Measurements from ENCODE around the gene SLCO3A1.

The SLCO3A1 gene

DNA sequence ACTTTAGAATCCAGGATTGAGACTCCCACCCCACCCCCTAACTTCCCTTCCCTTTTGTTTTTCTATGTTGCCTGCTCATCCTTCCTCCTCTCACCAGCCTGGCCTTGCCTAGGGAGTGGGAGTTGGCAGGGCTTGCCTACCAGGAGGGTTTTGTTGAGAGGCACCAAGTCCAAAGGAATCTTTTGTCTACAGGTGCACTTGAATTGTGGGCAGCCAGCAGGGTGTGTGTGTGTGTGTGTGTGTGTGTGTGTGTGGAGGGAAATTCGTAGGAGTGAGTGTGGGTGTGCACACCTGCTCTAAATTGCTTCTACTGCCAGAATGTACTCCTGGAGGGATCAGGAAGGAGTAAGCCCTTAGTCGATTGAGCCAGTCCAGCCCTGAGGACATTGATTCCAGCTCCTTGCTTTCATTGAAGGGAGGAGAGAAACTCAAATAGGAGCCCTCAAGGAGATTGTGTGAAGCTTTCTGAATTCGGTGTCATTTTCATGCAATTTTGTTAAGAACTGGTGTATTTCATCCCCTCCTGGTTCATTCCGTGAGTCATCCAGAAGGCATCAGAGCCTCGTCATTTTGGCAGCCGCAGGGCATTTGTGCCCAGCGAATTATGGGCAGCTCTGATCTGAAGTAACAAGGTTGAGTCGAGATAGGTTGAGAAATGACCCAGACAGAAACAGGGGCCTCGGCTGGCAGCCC, 112.1 kb downstream of the SLCO3A1 start:
- H2BK5ac ChIP-seq (ENCODE audit: low read depth, low read length, poor library complexity): no peak overlapping the region
- no peaks in the 10 kb centered on the region for H3K4me1 ChIP-seq (ENCODE audit: control insufficient read depth in 1 of 2, insufficient read depth in 2 of 2, low read length in 2 of 2)
- no peak overlapping the region for H3K23ac ChIP-seq (ENCODE audit: low read length)
- no CpG with 5 or more reads among the region's 9 CpGs for WGBS (ENCODE audit: extremely low coverage, insufficient coverage, insufficient read length)
- H2AK5ac ChIP-seq (ENCODE audit: low read length): no peak overlapping the region
- no peak overlapping the region for H3K14ac ChIP-seq (ENCODE audit: low read length)
- no peak overlapping the region for H4K12ac ChIP-seq (ENCODE audit: low read depth, low read length)
- no peak overlapping the region for H2AFZ ChIP-seq (ENCODE audit: insufficient read depth, low read length, poor library complexity)
- no peak overlapping the region for H3K18ac ChIP-seq (ENCODE audit: low read length)
- peaks cover 3% of the 10 kb centered on the region for H3K9me3 ChIP-seq (ENCODE audit: insufficient read depth, low read depth, low read length)
- no peaks in the 10 kb centered on the region for H3K27me3 ChIP-seq (ENCODE audit: insufficient read depth, low read length)
- no peak overlapping the region for H4K91ac ChIP-seq (ENCODE audit: low read depth, low read length)
- no peak overlapping the region for H4K8ac ChIP-seq (ENCODE audit: low read depth, low read length)
- no peak overlapping the region for H3K27ac ChIP-seq (ENCODE audit: low read depth, low read length)
- DNase-seq: peak; percentile 29 to 40
- H2BK120ac ChIP-seq (ENCODE audit: insufficient read depth, low read length, poor library complexity): no peak overlapping the region
- no peak overlapping the region for H3K9ac ChIP-seq (ENCODE audit: low read length)
- no peak overlapping the region for H2BK12ac ChIP-seq (ENCODE audit: low read length)
- H3K4me3 ChIP-seq (ENCODE audit: low read depth, low read length): no peak overlapping the region
- no peaks in the 10 kb centered on the region for H3K79me1 ChIP-seq (ENCODE audit: low read length)
- H3K4me2 ChIP-seq (ENCODE audit: low read length): no peak overlapping the region
- H3K4ac ChIP-seq (ENCODE audit: low read depth, low read length): no peak overlapping the region
- H3K36me3 ChIP-seq (ENCODE audit: control insufficient read depth in 1 of 2, insufficient read depth in 2 of 2, low read length in 2 of 2): no peaks in the 10 kb centered on the region
- no peaks in the 10 kb centered on the region for H3K79me2 ChIP-seq (ENCODE audit: control insufficient read depth, insufficient read depth, low read length, poor library complexity)

DNA sequence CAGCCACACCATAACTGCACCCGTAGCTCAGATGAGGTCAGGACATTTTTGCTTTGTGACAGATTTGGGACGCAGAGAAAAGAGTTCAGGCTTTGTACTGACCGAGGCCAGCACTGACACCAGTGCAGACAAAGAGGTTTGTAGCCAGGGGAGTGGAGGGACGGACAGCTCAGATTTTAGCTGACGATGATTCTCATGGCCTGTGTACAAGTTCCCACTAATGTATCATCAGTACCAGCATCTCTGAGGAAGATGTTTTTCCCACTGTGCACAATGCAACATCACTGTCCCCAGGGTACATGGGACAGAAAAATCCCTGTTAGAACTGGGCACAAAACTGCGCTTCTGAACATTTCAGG, 112.7 kb downstream of the SLCO3A1 start:
- no peak overlapping the region for H3K4ac ChIP-seq (ENCODE audit: low read depth, low read length)
- H3K27me3 ChIP-seq (ENCODE audit: insufficient read depth, low read length): no peaks in the 10 kb centered on the region
- no peak overlapping the region for H3K14ac ChIP-seq (ENCODE audit: low read length)
- no peak overlapping the region for H3K9ac ChIP-seq (ENCODE audit: low read length)
- H2AFZ ChIP-seq (ENCODE audit: insufficient read depth, low read length, poor library complexity): no peak overlapping the region
- H4K91ac ChIP-seq (ENCODE audit: low read depth, low read length): no peak overlapping the region
- WGBS (ENCODE audit: extremely low coverage, insufficient coverage, insufficient read length): no CpG with 5 or more reads among the region's 6 CpGs
- no peaks in the 10 kb centered on the region for H3K79me1 ChIP-seq (ENCODE audit: low read length)
- no peaks in the 10 kb centered on the region for H3K4me1 ChIP-seq (ENCODE audit: control insufficient read depth in 1 of 2, insufficient read depth in 2 of 2, low read length in 2 of 2)
- H3K36me3 ChIP-seq (ENCODE audit: control insufficient read depth in 1 of 2, insufficient read depth in 2 of 2, low read length in 2 of 2): no peaks in the 10 kb centered on the region
- H3K18ac ChIP-seq (ENCODE audit: low read length): no peak overlapping the region
- H3K23ac ChIP-seq (ENCODE audit: low read length): no peak overlapping the region
- H3K4me2 ChIP-seq (ENCODE audit: low read length): no peak overlapping the region
- H3K4me3 ChIP-seq (ENCODE audit: low read depth, low read length): no peak overlapping the region
- no peak overlapping the region for H2BK12ac ChIP-seq (ENCODE audit: low read length)
- H3K79me2 ChIP-seq (ENCODE audit: control insufficient read depth, insufficient read depth, low read length, poor library complexity): no peaks in the 10 kb centered on the region
- H3K9me3 ChIP-seq (ENCODE audit: insufficient read depth, low read depth, low read length): peaks cover 3% of the 10 kb centered on the region
- no peak overlapping the region for H2BK5ac ChIP-seq (ENCODE audit: low read depth, low read length, poor library complexity)
- no peak overlapping the region for H4K8ac ChIP-seq (ENCODE audit: low read depth, low read length)
- no peak overlapping the region for H2BK120ac ChIP-seq (ENCODE audit: insufficient read depth, low read length, poor library complexity)
- no peak overlapping the region for H3K27ac ChIP-seq (ENCODE audit: low read depth, low read length)
- DNase-seq: no peak
- H4K12ac ChIP-seq (ENCODE audit: low read depth, low read length): no peak overlapping the region
- no peak overlapping the region for H2AK5ac ChIP-seq (ENCODE audit: low read length)

DNA sequence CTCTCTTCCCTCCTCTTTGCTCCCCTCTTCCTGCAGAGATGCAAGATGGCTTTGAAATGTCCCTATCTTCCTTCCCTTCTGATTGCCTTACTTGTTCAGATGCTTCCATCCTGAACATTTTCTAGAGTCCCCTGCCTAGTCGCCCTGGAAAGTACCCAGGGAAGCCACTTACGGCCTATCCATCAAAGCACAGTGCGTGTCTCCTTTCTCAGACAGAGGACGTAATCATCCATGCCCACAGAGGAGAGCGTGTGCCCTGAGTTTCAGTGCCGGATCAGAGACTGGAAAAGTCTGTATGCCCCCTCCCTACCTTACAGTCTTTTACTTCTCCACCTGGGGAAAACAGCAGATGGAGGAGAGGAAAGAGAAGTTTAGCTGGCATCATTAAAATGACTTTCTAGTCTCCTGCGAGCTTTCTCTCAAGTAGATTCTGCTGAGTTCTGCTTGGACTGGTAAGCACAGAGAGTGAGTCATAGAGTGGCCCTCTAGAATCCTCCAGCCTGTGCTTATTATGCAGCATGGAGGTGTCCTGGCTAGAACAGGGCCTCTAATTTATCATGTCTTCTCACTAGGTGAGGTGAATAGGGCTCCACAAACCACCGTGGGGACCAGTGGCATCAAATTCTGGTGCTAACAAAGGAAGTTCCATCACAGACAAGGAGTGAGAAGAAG, 114.6 kb downstream of the SLCO3A1 start:
- Histone ChIP-seq H3K79me2 (ENCODE audit: control insufficient read depth, insufficient read depth, low read length, poor library complexity) (no peaks in the 10 kb centered on the region), H3K18ac (ENCODE audit: low read length) (no peak overlapping the region), H4K91ac (ENCODE audit: low read depth, low read length) (no peak overlapping the region), H3K14ac (ENCODE audit: low read length) (no peak overlapping the region), H3K4me3 (ENCODE audit: low read depth, low read length) (no peak overlapping the region), H2AK5ac (ENCODE audit: low read length) (no peak overlapping the region), H2BK120ac (ENCODE audit: insufficient read depth, low read length, poor library complexity) (no peak overlapping the region), H2BK5ac (ENCODE audit: low read depth, low read length, poor library complexity) (no peak overlapping the region), H3K9ac (ENCODE audit: low read length) (no peak overlapping the region), H3K4me2 (ENCODE audit: low read length) (no peak overlapping the region), H4K8ac (ENCODE audit: low read depth, low read length) (no peak overlapping the region), H3K79me1 (ENCODE audit: low read length) (no peaks in the 10 kb centered on the region), H3K27me3 (ENCODE audit: insufficient read depth, low read length) (no peaks in the 10 kb centered on the region), H3K4ac (ENCODE audit: low read depth, low read length) (no peak overlapping the region), H3K4me1 (ENCODE audit: control insufficient read depth in 1 of 2, insufficient read depth in 2 of 2, low read length in 2 of 2) (no peaks in the 10 kb centered on the region), H3K23ac (ENCODE audit: low read length) (no peak overlapping the region), H3K9me3 (ENCODE audit: insufficient read depth, low read depth, low read length) (peaks cover 3% of the 10 kb centered on the region), H3K27ac (ENCODE audit: low read depth, low read length) (no peak overlapping the region), H3K36me3 (ENCODE audit: control insufficient read depth in 1 of 2, insufficient read depth in 2 of 2, low read length in 2 of 2) (no peaks in the 10 kb centered on the region), H2BK12ac (ENCODE audit: low read length) (no peak overlapping the region), H2AFZ (ENCODE audit: insufficient read depth, low read length, poor library complexity) (no peak overlapping the region), H4K12ac (ENCODE audit: low read depth, low read length) (no peak overlapping the region)
- no peak for DNase-seq
- whole genome bisulfite sequencing (ENCODE audit: extremely low coverage, insufficient coverage, insufficient read length): no CpG with 5 or more reads among the region's 8 CpGs

DNA sequence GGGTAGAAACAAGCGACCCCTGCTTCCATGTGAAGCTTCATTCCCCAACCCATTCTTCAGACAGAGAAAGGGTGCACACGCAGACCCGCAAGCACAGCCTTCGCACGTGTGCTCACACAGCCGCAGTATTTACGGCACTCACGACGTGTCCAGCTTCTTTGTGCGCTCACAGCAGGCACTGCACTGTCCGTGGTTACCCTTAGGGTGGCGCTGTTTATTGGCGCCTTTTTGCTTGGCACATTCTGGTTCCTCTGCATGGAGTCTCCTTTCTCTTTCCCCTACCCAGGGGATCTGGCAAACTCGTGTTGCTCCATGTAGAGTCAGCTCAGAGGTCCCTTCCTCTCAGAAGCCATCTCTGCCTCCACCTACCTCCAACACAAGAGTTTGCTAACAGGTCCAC, 115.1 kb downstream of the SLCO3A1 start:
- Histone ChIP-seq H3K79me2 (ENCODE audit: control insufficient read depth, insufficient read depth, low read length, poor library complexity) (no peaks in the 10 kb centered on the region), H2AFZ (ENCODE audit: insufficient read depth, low read length, poor library complexity) (no peak overlapping the region), H3K27ac (ENCODE audit: low read depth, low read length) (no peak overlapping the region), H3K4me3 (ENCODE audit: low read depth, low read length) (no peak overlapping the region), H3K79me1 (ENCODE audit: low read length) (no peaks in the 10 kb centered on the region), H3K36me3 (ENCODE audit: control insufficient read depth in 1 of 2, insufficient read depth in 2 of 2, low read length in 2 of 2) (no peaks in the 10 kb centered on the region), H3K4ac (ENCODE audit: low read depth, low read length) (no peak overlapping the region), H3K4me2 (ENCODE audit: low read length) (no peak overlapping the region), H2BK5ac (ENCODE audit: low read depth, low read length, poor library complexity) (no peak overlapping the region), H2AK5ac (ENCODE audit: low read length) (no peak overlapping the region), H2BK12ac (ENCODE audit: low read length) (no peak overlapping the region), H3K9ac (ENCODE audit: low read length) (no peak overlapping the region), H3K18ac (ENCODE audit: low read length) (no peak overlapping the region), H3K4me1 (ENCODE audit: control insufficient read depth in 1 of 2, insufficient read depth in 2 of 2, low read length in 2 of 2) (no peaks in the 10 kb centered on the region), H4K12ac (ENCODE audit: low read depth, low read length) (no peak overlapping the region), H3K27me3 (ENCODE audit: insufficient read depth, low read length) (no peaks in the 10 kb centered on the region), H4K91ac (ENCODE audit: low read depth, low read length) (no peak overlapping the region), H4K8ac (ENCODE audit: low read depth, low read length) (no peak overlapping the region), H3K9me3 (ENCODE audit: insufficient read depth, low read depth, low read length) (peaks cover 2% of the 10 kb centered on the region), H2BK120ac (ENCODE audit: insufficient read depth, low read length, poor library complexity) (no peak overlapping the region), H3K23ac (ENCODE audit: low read length) (no peak overlapping the region), H3K14ac (ENCODE audit: low read length) (no peak overlapping the region)
- DNase-seq: no peak
- no CpG with 5 or more reads among the region's 14 CpGs for WGBS (ENCODE audit: extremely low coverage, insufficient coverage, insufficient read length)
